ENCODE results near the gene TH. TPM values are rescaled to one million over a fixed set of nuclear protein-coding genes. Genes with fewer than 3 reads are reported as not detected.

TH gene
- polyA plus RNA-seq, 3 donors: not detected

DNA sequence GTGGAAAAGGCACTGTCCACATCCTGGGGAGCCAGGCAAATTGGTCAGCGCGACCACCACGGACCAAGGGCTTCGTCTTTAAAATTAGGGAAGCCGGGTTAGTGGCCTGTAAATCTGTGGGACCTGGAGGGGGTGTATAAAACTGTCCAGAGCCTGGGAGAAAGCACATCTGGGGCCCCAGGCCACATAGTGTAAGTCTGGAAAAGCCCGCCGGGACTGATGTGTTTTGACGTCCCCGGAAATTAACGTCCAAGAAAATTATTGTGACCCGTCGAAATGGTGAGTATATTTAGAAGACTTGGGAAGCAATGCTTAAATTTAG is 28.2 kb downstream of the TH start:
- H3K9ac ChIP-seq (ENCODE audit: insufficient read depth, low read length, poor library complexity, severe bottlenecking): no peak overlapping the region
- no peak overlapping the region for H3K27ac Mint-ChIP-seq
- no peak for DNase-seq
- no peaks in the 10 kb centered on the region for H3K36me3 Mint-ChIP-seq
- H3K4me3 ChIP-seq (replicated peaks in 1 of 3; ENCODE audit: low read depth in 2 of 3, low read length in 3 of 3): no peak overlapping the region
- no peaks in the 10 kb centered on the region for H3K4me1 ChIP-seq (ENCODE audit: control insufficient read depth in 1 of 2, insufficient read depth in 2 of 2, low read length in 2 of 2)
- no peak overlapping the region for H2AFZ ChIP-seq (ENCODE audit: insufficient read depth, low read depth, low read length, poor library complexity, severe bottlenecking)
- H4K20me1 ChIP-seq (ENCODE audit: insufficient read depth, low read length): no peaks in the 10 kb centered on the region
- H3K79me2 ChIP-seq (ENCODE audit: insufficient read depth, low read length): no peaks in the 10 kb centered on the region
- no peak overlapping the region for H3K4me2 ChIP-seq (replicated peaks; ENCODE audit: extremely low read depth, low read length, poor library complexity, severe bottlenecking)
- H3K9me3 Mint-ChIP-seq: peaks cover 0 to 15% (median 4%) of the 10 kb centered on the region in 7 donors
- peaks cover under 1% of the 10 kb centered on the region for H3K4me1 Mint-ChIP-seq
- TF ChIP-seq, protein P1, sequence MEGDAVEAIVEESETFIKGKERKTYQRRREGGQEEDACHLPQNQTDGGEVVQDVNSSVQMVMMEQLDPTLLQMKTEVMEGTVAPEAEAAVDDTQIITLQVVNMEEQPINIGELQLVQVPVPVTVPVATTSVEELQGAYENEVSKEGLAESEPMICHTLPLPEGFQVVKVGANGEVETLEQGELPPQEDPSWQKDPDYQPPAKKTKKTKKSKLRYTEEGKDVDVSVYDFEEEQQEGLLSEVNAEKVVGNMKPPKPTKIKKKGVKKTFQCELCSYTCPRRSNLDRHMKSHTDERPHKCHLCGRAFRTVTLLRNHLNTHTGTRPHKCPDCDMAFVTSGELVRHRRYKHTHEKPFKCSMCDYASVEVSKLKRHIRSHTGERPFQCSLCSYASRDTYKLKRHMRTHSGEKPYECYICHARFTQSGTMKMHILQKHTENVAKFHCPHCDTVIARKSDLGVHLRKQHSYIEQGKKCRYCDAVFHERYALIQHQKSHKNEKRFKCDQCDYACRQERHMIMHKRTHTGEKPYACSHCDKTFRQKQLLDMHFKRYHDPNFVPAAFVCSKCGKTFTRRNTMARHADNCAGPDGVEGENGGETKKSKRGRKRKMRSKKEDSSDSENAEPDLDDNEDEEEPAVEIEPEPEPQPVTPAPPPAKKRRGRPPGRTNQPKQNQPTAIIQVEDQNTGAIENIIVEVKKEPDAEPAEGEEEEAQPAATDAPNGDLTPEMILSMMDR (IDR thresholded peaks at IDR 0.05): no peak
- H3K36me3 ChIP-seq (replicated peaks in 1 of 2; ENCODE audit: control insufficient read depth in 1 of 2, insufficient read depth in 2 of 2, low read length in 2 of 2): no peaks in the 10 kb centered on the region
- WGBS (ENCODE audit: insufficient coverage): 6% methylated on average over 12 of the region's 12 CpGs
- peaks cover 35 to 87% of the 10 kb centered on the region in 2 donors for H3K27me3 ChIP-seq (ENCODE audit: control insufficient read depth in 2 of 2, insufficient read depth in 2 of 2, low read length in 2 of 2)
- peak overlapping the region in 1 of 2 donors; percentile 65 for H3K4me3 Mint-ChIP-seq
- intact Hi-C loops (cut with micrococcal nuclease): no loop called here
- H3K27ac ChIP-seq (ENCODE audit: low read depth in 1 of 2, low read length in 2 of 2): no peak overlapping the region
- H3K27me3 Mint-ChIP-seq (ENCODE audit: low read depth in 3 of 3): peaks cover 74 to 93% (median 81%) of the 10 kb centered on the region in 3 donors
- H3K9me3 ChIP-seq (replicated peaks in 1 of 2; ENCODE audit: control insufficient read depth in 1 of 2, insufficient read depth in 1 of 2, low read length in 2 of 2): peaks cover 0 to 19% of the 10 kb centered on the region in 2 donors

DNA sequence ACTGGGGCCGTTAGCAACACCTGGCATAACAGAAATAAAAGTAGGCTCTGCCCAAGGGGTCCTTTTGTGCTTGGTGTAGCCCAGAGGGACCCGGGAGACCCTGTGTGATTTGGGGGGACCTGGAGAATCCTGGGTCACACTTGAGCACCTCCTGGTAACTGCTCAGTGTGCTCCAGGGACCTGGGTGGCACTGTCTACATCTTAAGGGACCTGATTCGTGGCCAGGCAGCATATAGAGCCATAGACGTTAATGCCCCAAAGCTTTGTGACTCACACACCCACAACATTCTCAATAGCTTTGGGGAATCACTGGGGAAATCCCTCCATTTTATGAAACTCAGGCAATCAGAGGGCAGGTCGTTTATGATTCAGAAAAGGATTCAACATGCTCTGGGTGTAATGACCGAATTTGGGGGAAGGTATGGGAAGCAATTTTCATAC is 28.8 kb downstream of the TH start:
- H3K27ac Mint-ChIP-seq: peak overlapping the region in 1 of 7 donors; percentile 45
- H3K27me3 Mint-ChIP-seq (ENCODE audit: low read depth in 3 of 3): peaks cover 74 to 93% (median 79%) of the 10 kb centered on the region in 3 donors
- H3K9me3 Mint-ChIP-seq: peaks cover 0 to 17% (median 4%) of the 10 kb centered on the region in 7 donors
- Histone ChIP-seq H3K9me3 (replicated peaks in 1 of 2; ENCODE audit: control insufficient read depth in 1 of 2, insufficient read depth in 1 of 2, low read length in 2 of 2) (peaks cover 0 to 19% of the 10 kb centered on the region in 2 donors), H3K36me3 (replicated peaks in 1 of 2; ENCODE audit: control insufficient read depth in 1 of 2, insufficient read depth in 2 of 2, low read length in 2 of 2) (no peaks in the 10 kb centered on the region), H3K79me2 (ENCODE audit: insufficient read depth, low read length) (no peaks in the 10 kb centered on the region), H4K20me1 (ENCODE audit: insufficient read depth, low read length) (no peaks in the 10 kb centered on the region), H3K9ac (ENCODE audit: insufficient read depth, low read length, poor library complexity, severe bottlenecking) (no peak overlapping the region), H3K4me1 (ENCODE audit: control insufficient read depth in 1 of 2, insufficient read depth in 2 of 2, low read length in 2 of 2) (no peaks in the 10 kb centered on the region), H3K27me3 (ENCODE audit: control insufficient read depth in 2 of 2, insufficient read depth in 2 of 2, low read length in 2 of 2) (peaks cover 38 to 85% of the 10 kb centered on the region in 2 donors), H3K4me3 (replicated peaks in 1 of 3; ENCODE audit: low read depth in 2 of 3, low read length in 3 of 3) (no peak overlapping the region), H3K27ac (ENCODE audit: low read depth in 1 of 2, low read length in 2 of 2) (no peak overlapping the region), H3K4me2 (replicated peaks; ENCODE audit: extremely low read depth, low read length, poor library complexity, severe bottlenecking) (no peak overlapping the region), H2AFZ (ENCODE audit: insufficient read depth, low read depth, low read length, poor library complexity, severe bottlenecking) (no peak overlapping the region)
- peaks cover 3% of the 10 kb centered on the region for H3K4me1 Mint-ChIP-seq
- TF ChIP-seq, protein P1 (IDR thresholded peaks at IDR 0.05): no peak
- peak in 1 of 3 donors; percentile 59 for DNase-seq
- no peaks in the 10 kb centered on the region for H3K36me3 Mint-ChIP-seq
- intact Hi-C loops (cut with micrococcal nuclease): no loop called here
- H3K4me3 Mint-ChIP-seq: peak overlapping the region in 1 of 2 donors; percentile 68
- WGBS (ENCODE audit: insufficient coverage): 4% methylated on average over 6 of the region's 6 CpGs
